SJCRH30 (cell line): ENCODE measurements around the gene SP2. TPM values are rescaled to one million over a fixed set of nuclear protein-coding genes. Genes with fewer than 3 reads are reported as not detected.

Experiments
- DNase-seq, 2 experiments: peaks; one replicate each; pipeline ENCODE4 v3.0.0-alpha.2; 2015 to 2020
- H3K27ac ChIP-seq: fragments of 250-450 bp; sonication (Bioruptor Pico); 2 replicates; pipeline ENCODE4 v1.5.1; 2020; ENCODE audit warnings: mild to moderate bottlenecking, moderate library complexity
- H3K27me3 ChIP-seq: fragments of 250-450 bp; sonication (Bioruptor Pico); 2 replicates; pipeline ENCODE4 v1.5.1; 2020; ENCODE audit warnings: mild to moderate bottlenecking, moderate library complexity
- H3K36me3 ChIP-seq: fragments of 250-450 bp; sonication (Bioruptor Pico); 2 replicates; pipeline ENCODE4 v1.5.1; 2020; ENCODE audit warnings: mild to moderate bottlenecking, moderate library complexity
- H3K4me1 ChIP-seq: fragments of 250-450 bp; sonication (Bioruptor Pico); 2 replicates; pipeline ENCODE4 v1.5.1; 2020; ENCODE audit warnings: mild to moderate bottlenecking, moderate library complexity
- H3K4me3 ChIP-seq: fragments of 250-450 bp; sonication (Bioruptor Pico); 2 replicates; pipeline ENCODE4 v1.5.1; 2020; ENCODE audit warnings: mild to moderate bottlenecking, moderate library complexity
- H3K9me3 ChIP-seq: fragments of 250-450 bp; sonication (Bioruptor Pico); replicated peaks from 2 replicates; pipeline ENCODE4 v1.5.1; 2020; ENCODE audit warnings: mild to moderate bottlenecking, moderate library complexity
- total RNA-seq: library from RNA; depleted of rRNA; stranded (reverse); fragments of >200 nt; shearing (Covaris generic); gene quantifications from 2 replicates; pipeline ENCODE4 v1.2.3, GENCODE V29; 2014

Gene SP2
- total RNA-seq, 1 experiment from 2014 or later: 3.9 TPM

- DNase-seq: no peak
- H3K4me3 ChIP-seq: peak overlapping the region; percentile 74
- H3K27me3 ChIP-seq: no peaks in the 10 kb centered on the region
- H3K27ac ChIP-seq: peak overlapping the region; percentile 49
- no peaks in the 10 kb centered on the region for H3K36me3 ChIP-seq
- H3K4me1 ChIP-seq: peaks cover 8% of the 10 kb centered on the region
- H3K9me3 ChIP-seq: no peaks in the 10 kb centered on the region
Observed at GRCh38 chr17:47895347-47895855, 635 bp upstream of the SP2 start.

DNA sequence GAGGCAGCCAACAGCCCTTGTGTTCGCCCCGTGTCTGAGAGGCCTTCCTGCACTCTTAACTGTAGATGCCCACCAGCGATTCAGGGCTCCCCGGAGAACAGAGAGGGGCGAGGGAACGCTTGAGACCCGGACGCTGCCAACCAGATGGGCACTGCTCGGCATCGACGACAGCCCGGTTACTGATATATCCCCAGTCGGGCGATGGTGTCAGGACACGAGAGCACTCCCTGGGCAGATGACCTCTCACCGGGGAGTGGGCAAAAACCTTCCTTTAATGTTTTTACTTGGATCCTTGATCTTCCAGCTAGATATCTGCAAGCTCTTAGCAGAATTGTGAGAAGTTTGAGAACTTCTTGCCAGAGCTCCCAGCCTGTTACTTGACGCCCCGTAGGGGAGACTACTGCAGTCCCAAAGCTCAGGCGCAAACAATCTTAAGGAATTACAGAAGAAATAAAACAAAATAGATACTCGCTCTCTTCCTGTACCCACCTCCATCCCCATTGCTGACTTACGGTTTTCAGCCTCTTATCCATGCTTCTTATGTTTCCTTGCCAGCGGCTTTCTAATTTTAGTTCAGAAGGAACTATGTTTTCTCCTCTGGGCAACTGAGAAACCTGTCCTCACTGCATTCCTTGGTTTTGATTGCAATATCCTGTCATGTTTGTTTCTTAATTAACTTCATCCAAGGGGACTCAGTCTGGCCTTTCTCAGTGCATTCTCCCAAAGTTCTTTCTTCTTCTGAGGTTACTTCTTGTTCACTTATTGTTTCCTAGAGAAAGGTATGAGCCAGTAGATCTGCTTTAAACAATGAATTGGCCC lies 845 bp downstream of the SP2 start:
- H3K27ac ChIP-seq: peak overlapping the region; percentile 98
- peak overlapping the region; percentile 94 for H3K4me3 ChIP-seq
- H3K36me3 ChIP-seq: no peaks in the 10 kb centered on the region
- no peak for DNase-seq
- H3K9me3 ChIP-seq: no peaks in the 10 kb centered on the region
- H3K27me3 ChIP-seq: no peaks in the 10 kb centered on the region
- H3K4me1 ChIP-seq: peaks cover 11% of the 10 kb centered on the region

DNA sequence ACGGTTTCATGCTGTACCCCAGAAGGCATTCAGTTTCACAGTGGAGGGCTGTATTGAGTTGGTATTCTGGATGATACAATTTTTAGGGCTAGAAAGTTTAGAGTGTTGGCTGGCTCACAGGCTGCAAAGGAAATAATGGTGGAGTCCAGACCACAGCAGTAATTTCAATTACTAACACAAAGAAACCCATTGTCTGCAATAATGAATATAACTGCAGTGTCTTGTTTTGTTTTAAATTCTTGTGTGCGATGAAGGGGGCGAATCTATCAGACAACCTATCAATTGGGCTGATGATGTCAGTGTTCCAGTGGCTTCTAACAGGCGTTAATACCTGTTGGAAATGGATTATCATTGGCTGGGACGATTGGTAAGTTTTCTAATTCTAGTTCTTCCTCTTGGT lies 1.5 kb downstream of the SP2 start:
- no peak for DNase-seq
- peaks cover 16% of the 10 kb centered on the region for H3K4me1 ChIP-seq
- H3K27ac ChIP-seq: no peak overlapping the region
- H3K9me3 ChIP-seq: no peaks in the 10 kb centered on the region
- H3K27me3 ChIP-seq: no peaks in the 10 kb centered on the region
- H3K4me3 ChIP-seq: peak overlapping the region; percentile 94
- no peaks in the 10 kb centered on the region for H3K36me3 ChIP-seq

DNA sequence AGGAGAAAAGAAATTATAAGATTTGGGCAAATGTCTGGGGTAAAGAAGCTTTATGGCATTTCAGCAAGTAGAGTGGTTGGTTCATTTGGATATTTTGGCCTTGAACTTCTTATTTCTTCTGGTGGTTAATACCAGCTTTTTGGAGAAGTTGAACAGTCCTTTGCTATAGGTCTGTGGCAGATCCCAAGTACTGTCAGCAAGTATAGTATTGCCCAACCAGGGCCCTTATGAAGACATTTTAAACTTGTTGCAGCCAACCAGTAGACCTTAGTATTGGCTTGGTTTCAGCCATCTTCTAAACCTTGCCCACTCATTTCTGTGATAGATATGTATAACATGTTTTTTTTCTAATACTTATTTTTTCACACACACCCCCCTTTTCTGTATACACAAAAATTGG lies 2.2 kb downstream of the SP2 start:
- Histone ChIP-seq H3K27ac (no peak overlapping the region), H3K36me3 (no peaks in the 10 kb centered on the region), H3K27me3 (no peaks in the 10 kb centered on the region), H3K4me1 (peaks cover 16% of the 10 kb centered on the region), H3K4me3 (no peak overlapping the region), H3K9me3 (no peaks in the 10 kb centered on the region)
- DNase-seq: no peak

- Histone ChIP-seq H3K36me3 (no peaks in the 10 kb centered on the region), H3K4me1 (peaks cover 16% of the 10 kb centered on the region), H3K4me3 (no peak overlapping the region), H3K27ac (no peak overlapping the region), H3K9me3 (no peaks in the 10 kb centered on the region), H3K27me3 (no peaks in the 10 kb centered on the region)
- no peak for DNase-seq
Observed at GRCh38 chr17:47899643-47900042, 3.6 kb downstream of the SP2 start.

DNA sequence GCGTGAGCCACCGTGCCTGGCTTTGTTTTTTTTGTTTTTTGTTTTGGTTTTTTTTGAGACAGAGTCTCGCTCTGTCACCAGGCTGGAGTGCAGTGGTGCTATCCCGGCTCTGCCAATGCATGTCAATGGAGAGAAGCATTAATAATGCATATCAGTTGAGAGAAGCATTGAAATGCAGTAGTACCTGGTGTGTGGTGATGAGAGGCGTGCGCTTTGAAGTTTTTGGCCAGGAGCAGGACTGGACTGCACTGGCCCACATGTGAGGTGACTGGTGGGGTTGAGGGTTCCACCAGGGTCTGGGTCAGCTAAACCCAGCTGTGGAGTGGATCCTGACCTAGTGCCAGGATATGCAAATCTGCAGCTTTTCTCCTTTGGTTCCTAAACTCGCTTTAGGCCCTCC lies 5.4 kb downstream of the SP2 start:
- DNase-seq: no peak
- Histone ChIP-seq H3K4me3 (no peak overlapping the region), H3K36me3 (no peaks in the 10 kb centered on the region), H3K9me3 (no peaks in the 10 kb centered on the region), H3K27ac (no peak overlapping the region; the same call in 1 of the 2 replicates), H3K4me1 (peaks cover 24% of the 10 kb centered on the region), H3K27me3 (no peaks in the 10 kb centered on the region)

DNA sequence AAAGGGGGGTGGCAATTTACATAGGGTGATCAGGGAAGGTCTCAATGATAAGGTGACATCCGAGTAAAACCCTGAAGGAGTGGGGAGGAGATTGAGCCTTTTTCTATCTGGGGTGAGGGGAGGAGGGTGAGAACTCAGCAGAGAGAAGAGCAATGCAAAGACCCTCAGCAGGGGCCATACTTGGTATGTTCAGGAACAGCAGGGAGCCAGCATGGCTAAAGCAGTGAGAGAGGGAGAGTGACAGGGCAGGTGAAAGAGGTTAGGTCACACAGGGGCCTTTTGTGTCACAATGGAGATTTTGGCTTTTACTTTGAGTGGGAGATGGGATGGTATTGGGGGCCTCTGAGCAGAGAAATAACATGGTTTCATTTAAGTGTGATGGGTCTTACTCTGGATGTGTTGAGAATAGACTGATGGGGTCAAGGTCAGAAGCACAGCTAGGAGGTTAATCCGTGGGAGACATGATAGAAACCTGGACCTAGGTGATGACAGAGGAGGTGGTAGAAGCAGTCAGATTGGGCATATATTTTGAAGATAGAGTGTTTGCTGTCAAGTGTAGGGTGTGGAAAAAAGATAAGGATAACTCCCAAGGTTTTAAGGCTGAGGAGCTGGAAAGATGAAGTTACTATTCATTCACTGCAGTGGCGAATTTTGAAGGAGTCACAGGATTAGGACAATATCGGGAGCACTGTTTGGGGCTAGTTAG lies 6.2 kb downstream of the SP2 start:
- no peaks in the 10 kb centered on the region for H3K36me3 ChIP-seq
- DNase-seq: peak; percentile 27 to 52
- no peaks in the 10 kb centered on the region for H3K9me3 ChIP-seq
- no peak overlapping the region for H3K4me3 ChIP-seq
- H3K4me1 ChIP-seq: peaks cover 21% of the 10 kb centered on the region
- H3K27ac ChIP-seq: peak overlapping the region; percentile 37
- H3K27me3 ChIP-seq: no peaks in the 10 kb centered on the region

- Histone ChIP-seq H3K9me3 (no peaks in the 10 kb centered on the region), H3K4me3 (no peak overlapping the region), H3K36me3 (0 out of 2 replicates have a peak, but pooled peaks cover 5% of the 10 kb centered on the region), H3K27me3 (no peaks in the 10 kb centered on the region), H3K27ac (no peak overlapping the region), H3K4me1 (peaks cover 16% of the 10 kb centered on the region)
- peak; percentile 36 to 37 for DNase-seq
Observed at GRCh38 chr17:47905221-47905733, 9.2 kb downstream of the SP2 start.

GRCh38 chr17:47906443-47906842 lies 10.4 kb downstream of the SP2 start:
- no peak for DNase-seq
- no peak overlapping the region for H3K27ac ChIP-seq

DNA sequence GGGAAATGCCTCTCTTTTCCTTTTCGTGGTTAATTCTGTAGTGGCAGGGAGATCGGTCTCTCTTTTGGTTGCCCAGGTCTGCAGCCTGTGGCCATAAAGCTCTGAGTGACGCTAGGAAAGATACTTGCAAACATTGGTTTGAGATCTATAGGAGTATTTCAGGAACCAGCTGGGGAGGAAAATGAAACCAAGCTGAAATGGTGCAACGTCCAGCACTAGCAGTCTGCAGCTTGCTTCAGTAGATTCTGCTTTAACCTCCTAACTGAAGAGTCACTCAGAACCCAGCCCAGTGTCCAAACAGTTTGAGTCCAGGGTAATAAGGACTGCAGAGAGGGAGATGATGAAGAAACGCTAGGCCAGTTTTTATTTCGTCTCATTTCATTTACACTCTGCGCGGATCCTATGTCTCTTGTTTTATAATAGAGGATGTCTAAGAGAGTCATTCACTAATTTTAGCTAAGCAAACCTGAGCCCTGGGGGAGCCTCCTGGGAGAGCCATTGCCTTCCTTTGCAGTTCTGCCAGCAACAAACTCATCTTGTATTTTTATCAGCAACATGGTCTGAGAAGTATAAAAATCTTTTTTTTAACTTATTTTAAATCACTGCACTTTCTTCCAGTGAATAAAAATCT lies 12.0 kb downstream of the SP2 start:
- Histone ChIP-seq H3K4me1 (peaks cover 8% of the 10 kb centered on the region; the same call in 1 of the 2 replicates), H3K27ac (no peak overlapping the region), H3K36me3 (0 out of 2 replicates have a peak, but pooled peaks cover 5% of the 10 kb centered on the region), H3K4me3 (no peak overlapping the region), H3K27me3 (no peaks in the 10 kb centered on the region), H3K9me3 (no peaks in the 10 kb centered on the region)
- no peak for DNase-seq

More at GRCh38 chr17:47906443-47906842, 10.4 kb downstream of the SP2 start:
- Histone ChIP-seq H3K27me3 (no peaks in the 10 kb centered on the region), H3K4me3 (no peak overlapping the region), H3K36me3 (0 out of 2 replicates have a peak, but pooled peaks cover 5% of the 10 kb centered on the region), H3K9me3 (no peaks in the 10 kb centered on the region), H3K4me1 (peaks cover 16% of the 10 kb centered on the region)

DNA sequence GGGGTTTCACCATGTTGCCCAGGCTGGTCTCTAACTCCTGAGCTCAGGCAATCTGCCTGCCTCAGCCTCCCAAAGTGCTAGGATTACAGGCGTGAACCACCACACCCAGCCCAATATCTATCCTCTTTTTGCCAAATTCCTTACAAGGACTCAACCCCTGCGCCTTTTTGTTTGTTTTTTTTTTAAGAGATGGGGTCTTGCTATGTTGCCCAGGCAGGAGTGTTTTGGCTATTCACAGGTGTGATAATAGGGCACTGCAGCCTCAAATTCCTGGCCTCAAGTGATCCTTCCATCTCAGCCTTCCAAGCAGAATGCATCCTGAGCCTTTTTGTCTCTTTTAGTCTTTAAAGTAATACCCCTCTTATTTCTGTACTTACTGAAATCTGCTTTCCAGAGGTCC lies 17.0 kb downstream of the SP2 start:
- Histone ChIP-seq H3K4me3 (no peak overlapping the region), H3K4me1 (no peaks in the 10 kb centered on the region), H3K36me3 (0 out of 2 replicates have a peak, but pooled peaks cover 5% of the 10 kb centered on the region), H3K9me3 (no peaks in the 10 kb centered on the region), H3K27me3 (no peaks in the 10 kb centered on the region), H3K27ac (no peak overlapping the region)
- no peak for DNase-seq

DNA sequence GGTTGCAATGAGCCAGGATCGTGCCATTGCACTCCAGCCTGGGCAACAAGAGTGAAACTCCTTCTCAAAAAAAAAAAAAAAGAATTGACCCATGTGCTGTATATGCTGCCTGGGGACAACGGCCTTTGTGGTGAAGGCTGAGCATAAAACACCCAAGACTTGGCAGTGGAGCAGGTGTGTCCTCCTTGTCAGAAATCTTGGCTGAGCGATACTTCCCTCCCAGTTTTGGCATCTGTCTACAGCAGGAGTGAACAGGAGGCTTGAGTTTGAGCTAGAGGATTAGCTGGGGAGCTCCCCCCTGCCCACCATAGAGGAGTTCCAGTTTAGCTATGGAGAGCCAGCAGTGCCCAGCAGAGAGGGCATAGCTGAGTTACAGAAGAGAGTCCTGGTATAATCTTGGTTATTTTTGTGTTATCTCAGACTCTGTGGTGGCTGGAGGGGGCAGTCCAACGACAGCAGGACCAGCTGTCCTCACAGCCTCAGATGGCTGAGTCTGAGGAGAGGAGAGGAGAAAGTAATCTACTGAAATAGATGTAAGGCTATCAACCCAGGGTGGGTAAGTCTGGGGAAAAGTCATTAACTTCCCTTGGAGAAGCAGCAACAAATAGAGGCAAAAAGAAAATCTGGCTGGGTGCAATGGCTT lies 18.4 kb downstream of the SP2 start:
- DNase-seq: no peak

GRCh38 chr17:47915776-47916398 lies 19.9 kb downstream of the SP2 start:
- no peaks in the 10 kb centered on the region for H3K9me3 ChIP-seq
- H3K36me3 ChIP-seq: no peaks in the 10 kb centered on the region
- no peak overlapping the region for H3K4me3 ChIP-seq
- H3K27ac ChIP-seq: no peak overlapping the region
- H3K4me1 ChIP-seq: no peaks in the 10 kb centered on the region
- DNase-seq: no peak
- no peaks in the 10 kb centered on the region for H3K27me3 ChIP-seq

More for the DNA sequence above, 18.4 kb downstream of the SP2 start:
- Histone ChIP-seq H3K4me3 (no peak overlapping the region), H3K27me3 (no peaks in the 10 kb centered on the region), H3K4me1 (no peaks in the 10 kb centered on the region), H3K36me3 (no peaks in the 10 kb centered on the region), H3K9me3 (no peaks in the 10 kb centered on the region), H3K27ac (no peak overlapping the region)
